ENCODE data around the gene EEF1AKMT4.

Gene EEF1AKMT4

GRCh38 chr3:184235381-184236032 lies 14.0 kb upstream of the EEF1AKMT4 start:
- DNase-seq, result no peak

DNA sequence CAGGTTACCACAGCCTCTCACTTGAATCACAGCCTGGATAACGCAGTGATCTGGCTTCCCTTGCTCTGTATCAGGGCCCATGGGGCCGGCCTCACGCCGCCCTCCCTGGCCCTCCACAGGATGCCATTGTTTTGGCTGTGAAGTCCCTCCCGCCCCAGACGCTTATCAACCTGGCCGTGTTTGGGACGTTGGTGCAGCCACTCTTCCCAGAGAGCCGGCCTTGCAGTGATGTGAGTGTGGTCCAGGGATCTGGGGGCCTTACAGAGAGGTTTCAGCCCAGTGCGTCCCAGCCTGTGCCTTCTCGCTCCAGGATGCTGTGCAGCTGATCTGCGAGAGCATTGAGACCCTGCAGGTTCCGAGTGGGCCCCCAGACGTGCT lies 13.4 kb upstream of the EEF1AKMT4 start:
- DNase-seq, result no peak

DNA sequence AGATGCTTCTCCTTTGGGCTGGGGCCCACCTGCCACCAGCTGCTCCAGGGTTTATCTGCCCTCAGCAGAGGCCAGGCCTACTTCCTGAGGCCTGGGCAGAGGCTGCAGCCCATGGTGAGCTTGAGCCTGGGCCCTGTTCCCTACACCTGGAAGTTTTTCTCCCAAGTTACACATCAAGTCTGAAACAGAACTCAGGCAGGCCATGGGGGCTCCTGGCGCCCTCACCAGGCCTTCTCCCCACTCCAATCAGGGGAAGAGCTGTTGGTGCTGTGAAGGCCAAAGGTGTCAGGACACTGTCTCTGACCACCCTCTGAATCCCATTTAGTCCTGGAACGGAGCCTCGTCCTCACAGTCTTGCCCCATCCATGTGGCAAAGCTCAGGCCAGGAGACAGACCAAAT lies 12.8 kb upstream of the EEF1AKMT4 start:
- no peak for DNase-seq

- DNase-seq, result no peak
Observed at GRCh38 chr3:184237211-184237610, 12.3 kb upstream of the EEF1AKMT4 start.

GRCh38 chr3:184237807-184238206 lies 11.7 kb upstream of the EEF1AKMT4 start:
- DNase-seq, result no peak

DNA sequence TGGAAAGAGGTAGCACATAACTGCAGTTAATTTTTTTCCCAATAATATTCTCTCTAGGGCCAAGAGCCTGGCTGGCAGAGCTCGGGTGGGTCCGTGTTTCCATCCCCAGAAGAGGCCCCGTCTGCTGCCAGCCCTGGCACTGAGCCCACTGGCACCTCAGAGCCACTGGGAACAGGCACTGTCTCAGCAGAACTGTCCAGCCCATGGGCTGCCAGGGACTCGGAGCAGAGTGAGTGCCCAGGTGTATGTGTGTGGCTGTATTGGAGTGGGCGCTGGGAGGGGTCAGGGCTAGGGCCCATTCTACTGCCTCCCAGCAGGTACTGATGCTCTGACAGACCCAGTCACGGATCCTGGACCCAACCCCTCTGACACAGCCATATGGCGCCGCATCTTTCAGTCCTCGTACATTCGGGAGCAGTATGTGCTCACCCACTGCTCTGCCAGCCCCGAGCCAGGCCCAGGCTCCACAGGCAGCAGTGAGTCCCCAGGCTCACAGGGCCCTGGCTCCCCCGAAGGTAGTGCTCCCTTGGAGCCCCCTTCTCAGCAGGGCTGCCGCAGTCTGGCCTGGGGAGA lies 11.1 kb upstream of the EEF1AKMT4 start:
- no peak for DNase-seq

DNA sequence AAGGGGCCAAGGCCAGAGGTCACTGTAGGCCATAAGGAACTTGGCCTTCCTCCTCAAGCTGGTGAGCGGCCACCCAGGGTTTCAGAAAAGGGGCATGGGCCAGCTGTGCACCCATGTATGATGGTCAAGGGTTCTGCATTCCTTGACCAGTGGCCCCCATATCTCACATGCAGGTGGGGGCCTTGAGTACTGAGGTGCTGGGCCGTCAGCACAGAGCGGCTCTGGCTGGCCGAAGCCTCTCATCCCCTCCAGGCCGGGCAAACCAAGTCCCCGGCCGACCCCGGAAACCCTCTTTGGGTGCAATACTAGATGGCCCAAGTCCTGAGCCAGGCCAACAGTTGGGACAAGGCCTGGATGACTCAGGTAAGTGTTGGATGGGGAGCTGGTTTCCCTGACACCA lies 10.3 kb upstream of the EEF1AKMT4 start:
- DNase-seq, result no peak

- DNase-seq, result no peak
Observed at GRCh38 chr3:184239708-184240107, 9.8 kb upstream of the EEF1AKMT4 start.

GRCh38 chr3:184240384-184241140 lies 8.9 kb upstream of the EEF1AKMT4 start:
- no peak for DNase-seq

- DNase-seq, result no peak
Observed at GRCh38 chr3:184241141-184241446, 8.4 kb upstream of the EEF1AKMT4 start.

DNA sequence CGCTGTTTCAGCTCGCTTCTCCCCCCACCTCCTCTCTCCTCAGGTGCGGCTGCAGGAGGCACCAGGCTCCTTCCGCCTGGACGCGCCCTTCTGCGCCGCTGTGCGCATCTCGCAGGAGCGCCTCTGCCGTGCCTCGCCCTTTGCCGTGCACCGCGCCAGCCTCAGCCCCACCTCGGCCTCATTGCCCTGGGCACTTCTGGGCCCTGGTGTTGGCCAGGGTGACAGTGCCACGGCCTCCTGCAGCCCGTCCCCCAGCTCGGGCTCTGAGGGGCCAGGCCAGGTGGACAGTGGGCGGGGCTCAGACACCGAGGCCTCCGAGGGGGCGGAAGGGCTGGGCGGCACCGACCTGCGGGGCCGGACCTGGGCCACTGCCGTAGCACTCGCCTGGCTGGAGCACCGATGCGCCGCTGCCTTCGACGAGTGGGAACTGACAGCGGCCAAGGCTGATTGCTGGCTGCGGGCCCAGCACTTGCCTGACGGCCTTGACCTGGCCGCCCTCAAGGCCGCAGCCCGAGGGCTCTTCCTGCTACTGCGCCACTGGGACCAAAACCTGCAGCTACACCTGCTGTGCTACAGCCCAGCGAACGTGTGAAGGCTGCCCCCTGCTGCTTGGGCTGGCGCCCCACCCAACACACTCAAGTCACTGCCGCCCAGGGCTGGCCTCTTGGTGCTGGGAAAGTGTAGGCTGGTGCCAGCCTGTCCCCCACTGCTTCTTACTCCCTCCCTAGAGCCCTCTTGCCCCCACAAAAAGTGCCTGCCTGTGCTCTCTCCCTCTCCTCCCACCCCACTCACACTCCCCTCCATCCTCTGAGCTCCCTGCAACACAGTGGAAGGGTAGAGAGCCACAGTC lies 7.8 kb upstream of the EEF1AKMT4 start:
- DNase-seq, result no peak

DNA sequence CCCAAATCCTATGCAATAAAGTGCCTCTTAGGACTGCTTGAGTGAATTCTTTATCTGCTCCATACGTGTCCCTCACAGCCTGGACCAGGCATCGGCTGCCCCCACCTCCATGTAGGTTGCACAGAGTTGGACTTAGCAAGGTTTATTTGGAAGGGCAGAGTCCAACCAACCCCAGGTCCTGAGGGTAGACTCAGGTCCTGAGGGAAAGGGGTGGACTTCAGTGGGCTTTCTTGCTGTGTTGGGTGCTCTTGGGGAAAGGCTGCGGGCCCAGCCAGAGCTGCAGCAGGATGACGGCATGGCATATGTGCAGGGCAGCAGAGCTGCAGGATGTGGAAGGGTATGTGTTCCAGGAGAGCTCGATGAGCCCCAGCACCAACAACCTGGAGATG lies 7.2 kb upstream of the EEF1AKMT4 start:
- DNase-seq, result no peak

GRCh38 chr3:184248454-184249411 lies 739 bp upstream of the EEF1AKMT4 start, which contains the start of gene ALG3:
Gene ALG3 (minus strand): TSS chr3:184248962. CDS start chr3:184248940, 22 bp downstream.
- peak in 54 of 56 donors; percentile 22 to 85 (median 67) for DNase-seq

- DNase-seq, result peak in 50 of 56 donors; percentile 19 to 91 (median 52)
Observed at GRCh38 chr3:184250167-184250828, 826 bp downstream of the EEF1AKMT4 start.

DNA sequence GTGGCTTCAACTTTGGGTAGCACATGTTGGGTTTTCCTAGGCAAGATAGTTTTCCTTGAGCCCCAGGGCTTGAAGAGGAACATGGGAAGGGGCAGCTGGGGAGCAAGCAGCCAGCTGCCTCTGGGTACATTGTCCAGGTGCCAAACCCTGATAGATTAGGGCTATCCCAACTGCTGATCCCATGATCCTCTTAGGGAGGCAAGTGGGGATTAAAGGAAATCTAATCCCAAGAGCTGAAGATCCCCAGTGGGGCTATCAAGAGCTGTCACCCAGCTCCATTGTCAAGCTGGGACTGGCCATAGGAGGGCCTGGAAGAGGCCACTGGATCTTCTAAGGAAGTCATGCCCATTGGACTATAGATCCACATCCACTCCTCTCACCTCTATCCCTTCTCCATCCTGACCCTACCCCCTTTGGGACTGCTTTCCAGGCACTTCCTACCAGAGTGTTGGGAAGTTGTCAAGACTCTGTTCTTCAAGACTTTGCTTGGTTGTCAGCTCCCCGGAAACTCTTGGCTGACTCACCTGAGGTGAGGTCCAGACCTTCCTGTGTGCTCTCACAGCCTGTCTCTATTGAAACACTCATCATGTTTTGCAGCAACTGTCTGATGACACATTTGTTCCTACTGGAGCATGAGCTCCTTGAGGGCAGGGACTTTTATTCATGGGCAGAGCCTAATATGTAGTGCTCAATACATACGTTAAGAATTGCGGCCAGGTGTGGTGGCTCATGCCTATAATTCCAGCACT lies 6.0 kb downstream of the EEF1AKMT4 start:
- no peak for DNase-seq

- peak in 5 of 56 donors; percentile 11 to 52 (median 26) for DNase-seq
Observed at GRCh38 chr3:184257083-184257915, 7.8 kb downstream of the EEF1AKMT4 start.

DNA sequence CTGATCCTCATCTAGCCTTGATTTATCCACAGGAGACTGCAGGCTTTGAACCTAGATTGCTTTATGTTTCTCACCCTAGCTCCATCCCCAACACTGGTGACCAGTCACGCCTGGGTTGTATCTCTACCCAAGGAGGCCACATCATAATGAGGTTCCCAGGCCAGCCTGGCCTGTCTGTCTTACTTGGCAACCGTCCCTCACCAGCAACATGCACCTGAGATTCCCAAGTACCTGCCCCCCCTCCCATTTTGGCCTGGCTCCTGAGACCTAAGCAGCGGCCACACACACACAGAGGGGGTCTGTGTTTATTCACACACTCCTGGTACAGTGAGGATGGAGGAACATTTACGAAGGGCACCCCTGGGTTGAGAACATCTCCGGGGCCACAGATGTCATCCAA lies 9.5 kb downstream of the EEF1AKMT4 start:
- no peak for DNase-seq

DNA sequence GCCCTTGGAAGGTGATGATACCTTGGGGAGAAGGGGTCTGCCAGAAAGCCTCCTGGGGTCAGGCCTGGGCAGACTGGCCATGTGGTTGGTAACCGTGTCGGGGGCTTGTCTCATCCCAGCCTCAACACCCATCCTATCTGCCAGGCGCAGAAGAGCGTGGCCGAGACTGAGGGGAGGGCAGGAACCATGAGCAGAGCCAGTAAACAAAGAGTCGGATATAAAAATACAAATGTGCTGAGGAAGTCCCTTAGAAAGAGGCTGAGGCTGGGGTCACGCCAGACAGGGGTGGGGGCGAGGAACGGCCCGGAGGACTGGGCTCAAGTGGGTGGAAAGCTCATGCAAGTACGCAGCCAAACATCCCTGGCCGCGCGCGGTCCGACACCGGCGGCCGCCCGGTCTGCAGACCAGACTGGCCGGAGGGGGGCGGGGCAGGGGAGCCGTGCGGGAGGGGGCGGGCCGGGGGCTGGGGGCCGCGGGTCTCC lies 10.0 kb downstream of the EEF1AKMT4 start:
- peak in 2 of 56 donors; percentile 13 to 16 for DNase-seq

Data from nucleus accumbens (tissue), 56 donors.